K562 (cell line): ENCODE data around the gene ACSS2. TPM values are rescaled to one million over a fixed set of nuclear protein-coding genes. Genes with fewer than 3 reads are reported as not detected.

Experiments used
- ATAC-seq: fragments of 200-7000 bp; cut with Tn5 transposase; 3 replicates; pipeline ENCODE4 v1.9.1; 2020; ENCODE audit warnings: moderate library complexity
- BruUV-seq: library from RNA; stranded (reverse); fragments of 400-500 nt; replicated peaks from 2 replicates; lab custom pipeline; 2021; lab: Mats Ljungman, UMichigan
- CTCF ChIA-PET: fragments of 300-600 bp; formaldehyde crosslinking; extraction: SDS; loops from one replicate; lab custom pipeline; 2021; ENCODE audit warnings: low intra/inter-chr PET ratio; lab: Yijun Ruan, JAX
- POLR2A ChIA-PET: fragments of 300-600, 350-650 bp; sonication (Branson Sonifier 250); formaldehyde crosslinking; extraction: SDS; loops from one replicate; lab custom pipeline; 2021; ENCODE audit warnings: antibody characterized with exemption, inconsistent platforms; lab: Yijun Ruan, JAX
- DNase-seq, 4 experiments: peaks; one replicate each; pipeline versions ENCODE4 v3.0.0 to v3.0.0-alpha.2; 2011 to 2018; ENCODE audit warnings: low spot score in 3 of 4, mixed read lengths in 3 of 4; ENCODE audit errors: extremely low read depth in 1 of 4
- FAIRE-seq: peaks from 2 replicates; lab custom pipeline; 2011; peaks lifted over from hg19 to GRCh38; lab: Jason Lieb, UNC
- H2AFZ ChIP-seq: 2 replicates; pipeline ENCODE4 v1.6.0; 2011; ENCODE audit warnings: low read depth, low read length, control low read depth, inconsistent platforms
- H3K27ac ChIP-seq: fragments of 200-600 bp; 3 replicates; pipeline ENCODE4 v1.8.0; 2011; ENCODE audit warnings: low read depth, mild to moderate bottlenecking, control low read depth, inconsistent platforms, low read length, moderate library complexity, mixed read lengths; ENCODE audit errors: extremely low read depth
- H3K27me3 ChIP-seq, 2 experiments: fragments of 300-600 bp in 1 of 2; 2 replicates in 1 of 2; 3 replicates in 1 of 2; pipeline versions ENCODE4 v1.6.0 to v1.8.0; 2011; ENCODE audit warnings: inconsistent platforms in 2 of 2, low read length in 2 of 2, mild to moderate bottlenecking in 1 of 2, mixed read lengths in 1 of 2, moderate library complexity in 1 of 2; ENCODE audit not compliant: control insufficient read depth in 2 of 2, insufficient read depth in 2 of 2
- H3K36me3 ChIP-seq: fragments of 300-600 bp; 3 replicates; pipeline ENCODE4 v1.8.0; 2011; ENCODE audit warnings: mild to moderate bottlenecking, low read length, inconsistent platforms; ENCODE audit not compliant: control insufficient read depth, insufficient read depth
- H3K4me1 ChIP-seq, 2 experiments: fragments of 200-600 bp in 1 of 2; replicated peaks in 1 of 2; 2 replicates in 1 of 2; 3 replicates in 1 of 2; pipeline versions ENCODE4 v1.5.1 to v1.8.0; 2011; ENCODE audit warnings: inconsistent platforms in 2 of 2, low read length in 2 of 2, mild to moderate bottlenecking in 1 of 2, mixed read lengths in 1 of 2, moderate library complexity in 1 of 2; ENCODE audit not compliant: control insufficient read depth in 2 of 2, insufficient read depth in 2 of 2
- H3K4me2 ChIP-seq: 2 replicates; pipeline ENCODE4 v1.6.1; 2011; ENCODE audit warnings: low read length, control low read depth, inconsistent platforms, mixed read lengths; ENCODE audit not compliant: insufficient read depth
- H3K4me3 ChIP-seq: fragments of 200-600 bp; sonication (generic), shearing (Covaris generic); 2 replicates; pipeline ENCODE4 v1.5.1; 2016; ENCODE audit warnings: control low read depth, inconsistent platforms
- H3K79me2 ChIP-seq: fragments of 200-600 bp; 3 replicates; pipeline ENCODE4 v1.8.0; 2011; ENCODE audit warnings: low read length, inconsistent platforms; ENCODE audit not compliant: control insufficient read depth, insufficient read depth
- H3K9ac ChIP-seq, 2 experiments: 2 replicates each; pipeline versions ENCODE4 v1.6.0 to v1.6.1; 2011; ENCODE audit warnings: low read depth in 2 of 2, low read length in 2 of 2, control low read depth in 1 of 2, inconsistent platforms in 1 of 2, mild to moderate bottlenecking in 1 of 2, mixed read lengths in 1 of 2; ENCODE audit not compliant: insufficient read depth in 1 of 2
- H3K9me1 ChIP-seq: one replicate; pipeline ENCODE4 v1.6.0; 2011; ENCODE audit warnings: inconsistent platforms, mild to moderate bottlenecking, low read length, moderate library complexity; ENCODE audit not compliant: control insufficient read depth, insufficient read depth
- H3K9me3 ChIP-seq: replicated peaks from 2 replicates; pipeline ENCODE4 v1.5.1; 2011; ENCODE audit warnings: low read depth, low read length, inconsistent platforms; ENCODE audit not compliant: control insufficient read depth, insufficient read depth
- H4K20me1 ChIP-seq: replicated peaks from 2 replicates; pipeline ENCODE4 v1.6.1; 2011; ENCODE audit warnings: low read length, inconsistent platforms, mixed read lengths; ENCODE audit not compliant: control insufficient read depth, insufficient read depth
- ARHGAP35 ChIP-seq: fragments of 450-650 bp; IDR thresholded peaks from 2 replicates; pipeline ENCODE4 v1.6.1; 2018; ENCODE audit not compliant: partially characterized antibody
- BRD4 ChIP-seq: fragments of 200-600 bp; sonication (generic); IDR thresholded peaks from 2 replicates; pipeline ENCODE4 v1.6.1; 2017; ENCODE audit warnings: inconsistent platforms
- EP300 ChIP-seq: IDR thresholded peaks from 2 replicates; pipeline ENCODE4 v1.6.1; 2012; ENCODE audit warnings: low read length, improper control_type of control experiment
- EWSR1 ChIP-seq: fragments of 450-650 bp; IDR thresholded peaks from 2 replicates; pipeline ENCODE4 v1.6.1; 2018; ENCODE audit warnings: borderline replicate concordance, mild to moderate bottlenecking, low read depth, moderate library complexity; ENCODE audit not compliant: partially characterized antibody
- HCFC1 ChIP-seq: IDR thresholded peaks from 2 replicates; pipeline ENCODE4 v1.6.1; 2012; ENCODE audit warnings: low read depth, low read length, improper control_type of control experiment
- IRF1 ChIP-seq: sonication (generic); formaldehyde crosslinking; IDR thresholded peaks from 2 replicates; pipeline ENCODE4 v1.8.0; 2022; ENCODE audit warnings: missing genetic modification reagents, mild to moderate bottlenecking, borderline replicate concordance
- MITF ChIP-seq: IDR thresholded peaks from 2 replicates; pipeline ENCODE4 v1.6.1; 2014; ENCODE audit warnings: antibody characterized with exemption
- MYC ChIP-seq, 2 experiments: fragments of 250-450 bp in 1 of 2; sonication (Bioruptor Pico) in 1 of 2; IDR thresholded peaks; 2 replicates each; pipeline versions ENCODE4 v1.5.1 to v1.6.1; 2012 to 2021; ENCODE audit warnings: low read depth in 2 of 2, borderline replicate concordance in 1 of 2, improper control_type of control experiment in 1 of 2, low read length in 1 of 2, mild to moderate bottlenecking in 1 of 2, moderate library complexity in 1 of 2
- NFRKB ChIP-seq: fragments of 450-650 bp; IDR thresholded peaks from 2 replicates; pipeline ENCODE4 v1.6.1; 2016; ENCODE audit warnings: low read depth
- ZNF212 ChIP-seq: fragments of 450-650 bp; formaldehyde crosslinking; IDR thresholded peaks from 2 replicates; pipeline ENCODE4 v1.4.0; 2020; ENCODE audit warnings: mild to moderate bottlenecking
- ZNF695 ChIP-seq: fragments of 450-650 bp; formaldehyde crosslinking; IDR thresholded peaks from 2 replicates; pipeline ENCODE4 v1.4.0; 2020; ENCODE audit warnings: mild to moderate bottlenecking, moderate library complexity
- WGBS: fragments of 100-300 bp; shearing (Covaris generic); methylation state at CpG from one replicate; pipeline ENCODE4 v1.1.6; 2016; ENCODE audit warnings: low coverage, mixed read lengths; ENCODE audit not compliant: insufficient coverage; ENCODE audit errors: missing lambda C conversion rate; 5-methylcytosine and 5-hydroxymethylcytosine counted together
- in situ Hi-C: fragments of 300-500 bp; cut with MboI; formaldehyde crosslinking; loops from 4 replicates; pipeline ENCODE4 v1.15.0; 2018; ENCODE audit warnings: inconsistent platforms, mixed read lengths
- intact Hi-C: fragments of 100-400 bp; cut with micrococcal nuclease; formaldehyde crosslinking; loops from 2 replicates; pipeline ENCODE4 v1.14.2; 2022
- polyA plus RNA-seq, 8 experiments: library from polyadenylated mRNA; depleted of rRNA in 4 of 8; stranded (reverse) in 5 of 8; unstranded in 3 of 8; fragments of >200 nt; fragmentation: Nextera tagmentation in 2 of 8; fragmentation: Illumina TruSeq in 1 of 8; extraction: Ambion mirVana in 2 of 8; extraction: Trizol in 1 of 8; gene quantifications; 2 replicates each; pipeline versions ENCODE4 v1.2.1 to v1.2.3, GENCODE V29; 2011 to 2014; ENCODE audit warnings: inconsistent platforms in 1 of 8, missing spikeins in 1 of 8
- total RNA-seq, 7 experiments: library from RNA; depleted of rRNA in 6 of 7; stranded (reverse); fragments of >200 nt in 6 of 7; fragmentation: Illumina TruSeq in 2 of 7; extraction: Trizol in 2 of 7; gene quantifications; 2 replicates each; pipeline versions ENCODE4 v1.2.1 to v1.2.3, GENCODE V29; 2011 to 2021; ENCODE audit warnings: low replicate concordance in 1 of 7

Gene ACSS2
- total and polyA plus RNA-seq, 9 of the 15 experiments (the other 6 are each of a cell fraction or from before 2014, with no cell fraction given): 21.9 to 246 (median 66.2) TPM

GRCh38 chr20:34894723-34895122, 18.3 kb downstream of the ACSS2 start (continued):
- TF ChIP-seq EWSR1 (no peak), MYC (IDR thresholded peaks at IDR 0.05; ENCODE audit: low read depth, low read length) (no peak), MYC (CRISPR knock-in tag; IDR thresholded peaks at IDR 0.05; ENCODE audit: borderline replicate concordance, low read depth) (no peak), ZNF695 (CRISPR knock-in tag) (no peak), HCFC1 (no peak), EP300 (no peak), MITF (no peak), ARHGAP35 (no peak), IRF1 (CRISPR knock-in tag) (no peak)

GRCh38 chr20:34895465-34895864, 19.1 kb downstream of the ACSS2 start:
- ATAC-seq: no peak
- Histone ChIP-seq H3K4me1 (peaks cover 7 to 18% of the 10 kb centered on the region in 2 experiments; a peak in 4 of 5 replicates), H3K4me2 (no peak overlapping the region), H2AFZ (no peak overlapping the region), H3K36me3 (peaks cover 40% of the 10 kb centered on the region), H3K79me2 (peaks cover 42% of the 10 kb centered on the region; the same call in 2 of the 3 replicates), H3K9me3 (no peaks in the 10 kb centered on the region), H3K4me3 (no peak overlapping the region), H3K27ac (no peak overlapping the region), H4K20me1 (no peaks in the 10 kb centered on the region), H3K27me3 (no peaks in the 10 kb centered on the region), H3K9me1 (no peaks in the 10 kb centered on the region), H3K9ac (no peak overlapping the region)
- intact Hi-C loops (no loop called here), in situ Hi-C loops (no loop called here)
- DNase-seq: no peak
- ChIA-PET POLR2A (interaction anchor here (0.6 to 1.3 kb wide), 2 partner anchors 10 to 228 kb away, joined by 3 read pairs; no protein-coding TSS in a partner anchor), CTCF (no interaction called here)
- no peak for FAIRE-seq
- BruUV-seq: no TSS peak
- 61% methylated on average over 3 of the region's 3 CpGs for whole genome bisulfite sequencing
- TF ChIP-seq BRD4 (no peak), NFRKB (no peak), ZNF212 (CRISPR knock-in tag) (no peak)
